OCI-LY1 (cell line): ENCODE results near the gene TMEM45B.

Experiments
- H2AFZ ChIP-seq: fragments of 200-600 bp; sonication (generic), shearing (Covaris generic); 2 replicates; pipeline ENCODE4 v1.6.0; 2014; ENCODE audit warnings: antibody characterized with exemption, mild to moderate bottlenecking, low read length
- H3F3A ChIP-seq: fragments of 200-600 bp; sonication (generic), shearing (Covaris generic); 2 replicates; pipeline ENCODE4 v1.6.0; 2014; ENCODE audit warnings: mild to moderate bottlenecking, antibody characterized with exemption, low read length, moderate library complexity; ENCODE audit not compliant: insufficient read depth
- H3K27ac ChIP-seq: fragments of 200-600 bp; sonication (generic); 2 replicates; pipeline ENCODE4 v1.5.1; 2014; ENCODE audit warnings: low read length, mixed run types, mild to moderate bottlenecking, low read depth; ENCODE audit not compliant: poor library complexity, severe bottlenecking
- H3K27me3 ChIP-seq: fragments of 200-600 bp; sonication (generic); 2 replicates; pipeline ENCODE4 v1.6.0; 2014; ENCODE audit warnings: antibody characterized with exemption, mild to moderate bottlenecking, low read length, moderate library complexity; ENCODE audit not compliant: insufficient read depth
- H3K36me3 ChIP-seq: fragments of 200-600 bp; sonication (generic); 2 replicates; pipeline ENCODE4 v1.6.1; 2014; ENCODE audit warnings: mild to moderate bottlenecking, antibody characterized with exemption, low read length, moderate library complexity, mixed read lengths; ENCODE audit not compliant: insufficient read depth
- H3K4me1 ChIP-seq: fragments of 200-600 bp; sonication (generic); 2 replicates; pipeline ENCODE4 v1.5.1; 2014; ENCODE audit warnings: mild to moderate bottlenecking, low read length, moderate library complexity; ENCODE audit not compliant: insufficient read depth, severe bottlenecking
- H3K4me2 ChIP-seq: fragments of 200-600 bp; sonication (generic), shearing (Covaris generic); 2 replicates; pipeline ENCODE4 v1.6.1; 2014; ENCODE audit warnings: low read length
- H3K4me3 ChIP-seq: fragments of 200-600 bp; sonication (generic); 2 replicates; pipeline ENCODE4 v1.5.1; 2014; ENCODE audit warnings: low read length, low read depth, mild to moderate bottlenecking, mixed read lengths; ENCODE audit not compliant: poor library complexity, severe bottlenecking
- H3K79me2 ChIP-seq: fragments of 200-600 bp; shearing (Covaris generic); 2 replicates; pipeline ENCODE4 v1.6.1; 2016; ENCODE audit warnings: mixed run types, low read length, mixed read lengths; ENCODE audit not compliant: insufficient read depth
- H3K9ac ChIP-seq: fragments of 200-600 bp; sonication (generic), shearing (Covaris generic); 2 replicates; pipeline ENCODE4 v1.6.1; 2014; ENCODE audit warnings: mild to moderate bottlenecking, low read length, mixed read lengths
- H3K9me2 ChIP-seq: fragments of 200-600 bp; sonication (generic), shearing (Covaris generic); 2 replicates; pipeline ENCODE4 v1.6.1; 2014; ENCODE audit warnings: low read depth, mild to moderate bottlenecking, low read length, mixed read lengths
- H3K9me3 ChIP-seq: fragments of 200-600 bp; shearing (Covaris generic); 2 replicates; pipeline ENCODE4 v1.6.1; 2014; ENCODE audit warnings: low read length, mixed read lengths
- H4K20me1 ChIP-seq: fragments of 200-600 bp; sonication (generic), shearing (Covaris generic); 2 replicates; pipeline ENCODE4 v1.6.0; 2016; ENCODE audit warnings: mild to moderate bottlenecking, low read length; ENCODE audit not compliant: insufficient read depth
- CTCF ChIP-seq: fragments of 200-600 bp; sonication (generic), shearing (Covaris generic); IDR thresholded peaks from 2 replicates; pipeline ENCODE4 v1.5.1; 2017; ENCODE audit warnings: mild to moderate bottlenecking, antibody characterized with exemption, low read length, moderate library complexity, mixed read lengths
- EZH2 ChIP-seq: fragments of 200-600 bp; sonication (generic), shearing (Covaris generic); IDR thresholded peaks from 2 replicates; pipeline ENCODE4 v1.8.0; 2017; ENCODE audit warnings: borderline replicate concordance, mixed run types, mild to moderate bottlenecking, antibody characterized with exemption, low read length, moderate library complexity, mixed read lengths

The TMEM45B gene

GRCh38 chr11:129791515-129791914 is 24.1 kb upstream of the TMEM45B start:
- H3K4me2 ChIP-seq, result no peak overlapping the region
- H3K36me3 ChIP-seq, result no peaks in the 10 kb centered on the region
- H3K9me2 ChIP-seq, result no peaks in the 10 kb centered on the region
- H3K79me2 ChIP-seq, result no peaks in the 10 kb centered on the region
- no peak overlapping the region for H2AFZ ChIP-seq
- TF ChIP-seq CTCF (no peak), EZH2 (no peak)
- H4K20me1 ChIP-seq, result no peaks in the 10 kb centered on the region
- no peaks in the 10 kb centered on the region for H3K27me3 ChIP-seq
- H3K9ac ChIP-seq, result no peak overlapping the region
- H3K4me3 ChIP-seq, result no peak overlapping the region
- no peaks in the 10 kb centered on the region for H3K4me1 ChIP-seq
- H3K27ac ChIP-seq, result no peak overlapping the region
- no peaks in the 10 kb centered on the region for H3K9me3 ChIP-seq
- no peaks in the 10 kb centered on the region for H3F3A ChIP-seq

GRCh38 chr11:129792663-129793062 is 23.0 kb upstream of the TMEM45B start:
- Histone ChIP-seq H3K27ac (no peak overlapping the region), H3K27me3 (no peaks in the 10 kb centered on the region), H3K9ac (no peak overlapping the region), H3K36me3 (no peaks in the 10 kb centered on the region), H3K9me2 (no peaks in the 10 kb centered on the region), H3K4me2 (no peak overlapping the region), H2AFZ (no peak overlapping the region), H4K20me1 (no peaks in the 10 kb centered on the region), H3K4me1 (no peaks in the 10 kb centered on the region), H3K9me3 (no peaks in the 10 kb centered on the region), H3F3A (no peaks in the 10 kb centered on the region), H3K4me3 (no peak overlapping the region), H3K79me2 (no peaks in the 10 kb centered on the region)
- TF ChIP-seq EZH2, result no peak
- no peak for TF ChIP-seq CTCF

GRCh38 chr11:129795089-129795488 is 20.6 kb upstream of the TMEM45B start:
- no peaks in the 10 kb centered on the region for H3K27me3 ChIP-seq

More at GRCh38 chr11:129795089-129795488, 20.6 kb upstream of the TMEM45B start:
- H3K4me1 ChIP-seq, result no peaks in the 10 kb centered on the region
- H2AFZ ChIP-seq, result no peak overlapping the region
- no peak overlapping the region for H3K4me3 ChIP-seq
- H3K9me2 ChIP-seq, result no peaks in the 10 kb centered on the region
- no peaks in the 10 kb centered on the region for H3K9me3 ChIP-seq
- H3K79me2 ChIP-seq, result no peaks in the 10 kb centered on the region
- no peak overlapping the region for H3K27ac ChIP-seq
- no peaks in the 10 kb centered on the region for H3K36me3 ChIP-seq
- H3F3A ChIP-seq, result no peaks in the 10 kb centered on the region
- H3K9ac ChIP-seq, result no peak overlapping the region
- no peaks in the 10 kb centered on the region for H4K20me1 ChIP-seq
- no peak overlapping the region for H3K4me2 ChIP-seq
- TF ChIP-seq EZH2 (no peak), CTCF (no peak)
